ENCODE data around the gene MARK3.
"Not testable (repeated sequence)": the region's sequence is repeated elsewhere in the genome, so short reads cannot be mapped to it uniquely, and the experiment has no call there.

Gene MARK3

DNA sequence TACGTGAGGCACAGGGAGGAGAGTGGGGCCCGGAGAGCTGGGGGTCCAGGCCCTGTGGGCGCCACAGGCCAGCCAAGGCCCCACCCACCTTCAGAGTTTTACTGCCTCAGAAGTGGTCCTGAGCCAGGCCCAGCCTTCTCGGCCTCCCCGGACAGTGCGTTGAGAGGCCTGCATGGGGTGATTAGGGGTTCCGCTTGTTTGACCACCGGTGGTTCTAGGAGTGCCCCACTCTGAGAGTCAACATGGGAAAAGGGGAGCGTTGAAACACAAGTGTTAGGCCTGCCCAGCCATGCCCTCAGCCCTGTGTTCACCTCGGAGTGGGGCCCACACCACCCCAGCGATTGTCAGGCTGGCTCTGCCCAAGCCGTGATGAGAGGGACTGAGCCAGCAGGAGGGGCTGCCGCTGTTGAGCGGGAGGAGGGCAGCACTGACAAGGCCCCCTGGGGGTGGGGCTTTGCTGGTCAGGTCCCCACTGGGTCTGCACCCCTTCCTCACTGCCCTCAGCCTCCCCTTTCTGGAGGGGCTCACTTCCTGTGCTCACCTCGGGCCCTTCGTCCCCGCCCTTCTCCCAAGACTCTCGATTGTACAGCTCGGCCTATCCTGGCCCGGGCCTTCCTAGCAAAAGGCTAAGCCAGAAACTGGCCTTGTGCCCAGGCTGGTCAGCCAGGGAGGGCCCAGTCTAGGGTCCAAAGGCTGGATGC lies 132.7 kb downstream of the MARK3 start:
- FAIRE-seq, result no peak

DNA sequence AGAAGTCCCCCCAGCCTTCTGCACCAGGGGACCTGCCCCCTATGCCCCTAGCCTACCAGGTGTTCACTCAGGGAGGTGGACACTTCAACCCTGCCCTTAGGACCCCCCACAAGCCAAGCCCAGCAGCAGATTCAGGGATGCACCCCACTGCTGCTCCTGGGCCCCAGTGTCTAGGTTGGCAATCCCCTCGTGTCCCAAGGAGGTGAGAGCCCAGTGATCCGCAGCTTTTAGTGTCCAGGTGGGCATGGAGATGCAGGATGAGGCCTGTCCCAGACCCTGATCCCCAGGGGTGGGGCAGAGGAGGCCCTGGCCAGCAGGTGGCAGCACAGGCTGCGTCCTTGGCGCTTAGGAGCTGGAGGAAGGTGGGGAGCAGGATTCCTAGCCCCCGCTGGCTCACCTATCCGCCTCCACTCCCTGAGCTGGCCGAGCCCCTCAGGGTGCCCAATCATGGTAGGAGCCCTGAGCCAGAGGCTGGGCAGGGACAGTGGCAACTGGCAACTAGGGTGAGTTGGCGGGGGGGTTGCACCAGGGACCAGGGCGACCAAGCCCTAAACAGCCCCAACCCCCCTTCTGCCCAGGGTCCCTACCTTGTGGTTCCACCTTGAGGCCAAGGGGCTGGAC lies 133.3 kb downstream of the MARK3 start:
- no peak for FAIRE-seq

DNA sequence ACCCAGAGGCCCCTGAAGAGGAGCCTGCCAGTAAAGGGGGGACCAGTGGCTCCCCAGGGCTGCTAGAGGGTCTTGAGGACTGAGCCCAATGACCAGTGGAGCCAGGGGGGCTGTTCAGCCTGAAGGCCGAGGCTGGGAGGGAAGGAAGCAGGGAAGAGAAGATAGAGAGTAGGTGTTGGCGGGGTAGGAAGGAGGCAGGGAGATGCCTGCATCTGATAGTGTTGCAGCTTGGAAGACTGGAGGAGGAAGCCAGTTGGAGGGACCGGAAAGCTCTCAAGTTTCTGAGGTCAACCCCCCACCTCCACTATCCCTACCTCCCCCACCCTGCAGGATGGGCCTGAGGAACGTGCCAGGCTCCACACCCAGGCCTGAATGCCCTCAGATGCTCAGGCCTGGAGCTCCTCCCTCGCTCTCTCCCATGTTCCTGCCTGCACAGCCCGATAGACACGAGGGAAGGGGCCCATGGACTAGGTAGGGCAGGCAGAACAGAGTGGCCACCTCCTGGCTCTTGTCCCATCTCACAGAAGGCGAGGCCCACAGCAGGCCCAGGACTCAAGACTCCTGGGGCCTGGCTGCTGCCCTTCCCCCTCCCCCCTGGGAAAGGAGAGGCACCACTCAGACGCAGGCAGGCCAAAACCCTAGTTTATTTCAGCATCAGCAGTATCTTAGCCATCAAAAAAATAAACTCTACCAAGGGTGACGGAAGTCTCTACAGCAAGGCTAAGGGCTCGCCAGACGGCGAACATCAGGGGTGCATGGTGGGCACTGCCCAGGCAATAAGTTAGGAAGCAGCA lies 134.0 kb downstream of the MARK3 start:
- no peak for FAIRE-seq

DNA sequence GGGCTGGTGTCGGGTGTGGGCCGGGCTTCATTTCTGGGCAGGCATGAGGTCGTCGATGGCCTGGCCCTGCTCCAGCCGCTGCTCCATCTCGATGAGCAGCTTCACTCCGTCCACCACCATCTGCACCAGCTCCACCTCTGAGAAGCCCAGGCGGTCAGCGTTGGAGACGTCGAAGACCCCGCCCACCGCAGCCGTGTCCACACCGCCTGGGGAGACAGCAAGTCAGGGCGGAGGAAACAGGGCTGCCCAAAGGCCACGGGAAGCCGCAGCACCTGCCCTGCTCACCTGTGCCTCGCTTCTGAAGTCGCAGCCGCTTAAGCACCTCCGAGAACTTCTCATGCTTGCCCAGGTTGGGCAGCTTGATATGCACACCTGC lies 134.6 kb downstream of the MARK3 start:
- FAIRE-seq, result no peak

DNA sequence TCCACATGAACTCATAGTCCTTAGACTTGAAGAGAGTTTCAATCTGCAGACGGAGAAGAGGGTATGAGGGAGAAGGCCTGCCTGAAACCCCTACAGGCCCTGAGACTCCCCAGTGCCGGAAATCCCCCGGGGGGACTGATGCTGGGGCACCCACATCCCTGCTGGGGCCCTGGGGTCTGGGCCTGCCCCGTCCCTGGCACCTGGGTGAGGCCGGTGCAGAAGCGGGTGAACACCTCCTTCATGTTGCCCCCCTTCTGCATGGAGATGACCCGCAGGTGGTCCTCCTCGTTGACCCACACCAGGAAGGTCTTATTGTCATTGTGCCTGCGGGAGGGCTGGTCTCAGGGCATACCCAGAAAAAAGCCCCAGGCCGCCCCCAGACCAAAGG lies 135.0 kb downstream of the MARK3 start:
- FAIRE-seq, result no peak

DNA sequence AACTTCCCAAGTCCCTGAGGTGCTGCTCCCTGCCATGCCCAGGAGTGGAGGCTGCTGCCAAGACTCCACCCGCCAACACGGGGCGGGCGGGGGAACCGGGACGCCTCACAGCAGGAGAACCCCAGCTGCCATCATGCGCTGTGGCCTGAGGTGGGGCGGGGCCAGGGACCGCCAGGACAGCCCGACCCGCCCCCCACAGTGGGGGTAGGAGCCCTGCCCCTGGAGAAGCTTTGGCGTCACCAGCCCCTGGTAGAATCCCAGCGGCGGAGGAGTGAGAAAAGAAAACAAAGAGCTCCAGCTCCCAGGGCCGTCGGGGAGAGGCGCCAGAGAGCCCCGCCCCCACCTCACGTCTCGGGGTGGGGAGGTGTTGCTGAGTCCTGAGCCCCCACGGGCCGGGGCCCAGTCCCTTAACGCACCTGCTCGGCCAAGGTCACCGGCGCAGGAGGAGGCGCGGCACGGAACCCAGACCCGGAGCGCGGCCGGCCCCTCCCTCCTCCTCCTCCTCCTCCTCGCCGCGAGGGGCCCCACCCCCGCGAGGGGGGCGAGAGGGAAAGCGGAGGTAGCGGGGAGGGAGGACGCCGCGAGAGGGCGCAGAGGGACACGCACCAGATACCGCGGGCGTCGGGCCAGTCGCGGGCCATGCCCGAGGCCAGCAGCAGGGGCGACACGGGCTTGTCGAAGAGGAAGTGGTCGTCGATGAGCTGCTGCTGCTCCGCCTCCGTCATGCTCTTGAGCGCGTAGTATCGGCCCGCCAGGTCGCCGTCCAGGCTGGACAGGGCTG lies 135.6 kb downstream of the MARK3 start:
- no peak for FAIRE-seq

DNA sequence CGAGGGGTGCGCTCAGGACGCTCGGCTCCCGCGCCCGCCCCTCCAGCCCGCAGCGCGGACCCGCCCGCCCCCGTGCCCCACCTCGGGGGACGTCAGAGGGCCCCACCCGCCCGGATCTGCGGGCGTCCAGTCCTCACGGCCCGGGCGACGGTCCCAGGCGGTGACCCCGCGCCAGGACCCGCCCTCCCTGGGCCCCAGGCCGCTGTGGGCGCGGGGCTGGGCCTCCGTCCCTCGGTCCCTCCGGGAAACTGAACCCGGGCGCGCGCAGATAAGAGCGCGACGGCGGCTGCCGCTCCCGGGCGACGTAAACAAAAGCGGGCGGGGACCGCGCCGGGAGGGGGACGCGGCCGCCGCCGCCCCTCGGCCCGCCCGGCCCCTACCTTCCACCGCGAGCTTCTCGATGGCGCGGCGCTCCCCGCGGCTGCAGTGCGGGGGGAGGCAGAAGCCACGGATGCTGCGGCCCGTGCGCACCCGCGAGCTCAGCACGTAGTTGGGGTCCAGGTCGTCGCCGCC lies 136.3 kb downstream of the MARK3 start:
- no peak for FAIRE-seq

DNA sequence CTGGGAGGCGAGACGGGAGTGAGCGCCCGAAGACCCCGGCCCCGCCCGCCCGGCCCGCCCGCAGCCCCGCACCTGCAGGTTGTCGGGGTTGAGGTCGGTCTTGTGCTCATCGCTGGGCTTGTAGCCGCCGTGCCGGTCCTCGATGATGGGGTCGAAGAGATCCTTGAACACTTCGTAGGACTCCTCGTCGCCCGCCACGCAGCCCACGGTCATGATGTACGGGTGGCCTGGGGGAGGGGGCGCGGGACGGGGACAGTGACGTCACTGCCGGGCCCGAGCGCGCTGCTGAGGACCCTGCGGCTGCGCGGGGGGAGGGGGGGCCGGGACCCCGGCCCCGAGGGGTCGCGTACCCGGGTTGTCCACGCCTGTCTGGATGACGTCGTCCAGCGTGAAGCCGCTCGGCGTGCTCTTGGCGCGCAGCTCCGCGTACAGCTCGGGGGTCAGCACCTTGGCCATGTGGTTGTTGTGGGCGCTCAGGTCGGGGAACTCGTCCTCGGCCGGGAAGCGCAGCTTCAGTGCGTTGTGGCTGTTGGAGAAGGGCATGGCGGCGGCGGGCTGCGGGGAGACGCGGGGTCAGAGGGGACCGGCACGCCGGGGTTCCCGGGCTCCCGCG lies 136.8 kb downstream of the MARK3 start:
- no peak for FAIRE-seq

DNA sequence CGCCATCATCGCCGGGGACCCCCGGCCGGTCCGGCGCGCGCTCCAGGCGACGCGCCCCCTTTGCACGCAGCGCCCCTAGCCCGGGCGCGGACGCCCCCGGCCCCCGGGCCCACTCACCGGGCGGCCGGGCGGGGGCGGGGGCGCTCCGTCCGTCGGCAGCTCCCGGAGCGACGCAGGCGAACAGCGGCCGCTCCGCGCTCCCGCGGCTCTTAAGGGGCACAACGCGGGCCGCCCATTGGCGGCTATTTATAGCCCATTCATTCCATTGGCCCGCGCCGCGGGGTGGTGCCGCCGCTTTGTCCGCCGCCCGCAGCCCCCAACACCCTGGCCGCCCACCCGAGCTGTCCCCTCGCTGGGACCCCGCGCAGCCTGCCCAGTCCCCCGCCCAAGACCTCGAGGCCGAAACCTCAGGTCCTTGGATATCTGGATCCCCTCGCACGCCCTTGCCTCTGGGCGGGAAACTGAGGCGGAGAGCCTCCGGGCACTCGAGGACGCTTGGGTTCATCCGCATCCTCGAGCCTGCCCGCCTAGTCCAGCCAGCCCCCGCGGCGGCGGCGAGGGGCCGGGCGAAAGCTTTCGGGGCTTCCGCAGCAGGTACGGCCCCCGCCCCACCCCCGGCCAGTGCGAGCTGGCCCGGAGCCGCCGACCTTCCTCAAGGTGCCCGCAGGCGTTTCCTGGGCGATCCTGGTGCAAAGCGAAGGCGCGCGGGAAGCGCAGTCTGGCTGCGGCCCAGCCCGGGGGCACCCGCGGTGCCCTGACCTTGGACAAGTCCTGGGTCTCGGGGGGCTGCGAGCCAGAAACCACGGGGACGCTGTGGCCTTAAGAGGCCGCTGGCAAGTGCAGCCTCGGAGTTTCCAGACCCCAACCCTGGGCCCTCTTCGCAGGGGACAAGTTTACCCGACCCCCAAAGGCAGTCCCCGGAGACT lies 137.7 kb downstream of the MARK3 start, which contains the start of gene CKB:
Gene CKB, minus strand, starts transcription at position 182 of the 926 bp plus-strand sequence. CDS start 337 bp downstream, outside the sequence.
- FAIRE-seq, result no peak

DNA sequence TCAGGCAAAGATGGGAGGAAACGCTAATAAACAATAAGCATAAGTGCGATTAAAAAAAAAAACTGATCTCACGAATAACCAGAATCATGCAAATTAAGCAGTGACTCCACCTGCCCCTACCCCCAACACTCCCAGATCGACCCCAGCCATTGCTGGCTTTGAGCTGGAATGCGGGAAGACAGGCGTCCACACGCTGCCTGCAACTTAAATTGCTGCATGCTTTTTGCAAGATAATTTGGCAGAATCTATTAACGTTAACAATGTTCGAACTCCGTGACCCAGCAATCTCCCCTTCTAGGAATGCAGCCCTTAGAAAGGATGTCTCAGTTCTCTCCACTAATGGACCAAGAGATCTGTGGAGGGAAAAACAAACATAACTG lies 138.3 kb downstream of the MARK3 start:
- no peak for FAIRE-seq

DNA sequence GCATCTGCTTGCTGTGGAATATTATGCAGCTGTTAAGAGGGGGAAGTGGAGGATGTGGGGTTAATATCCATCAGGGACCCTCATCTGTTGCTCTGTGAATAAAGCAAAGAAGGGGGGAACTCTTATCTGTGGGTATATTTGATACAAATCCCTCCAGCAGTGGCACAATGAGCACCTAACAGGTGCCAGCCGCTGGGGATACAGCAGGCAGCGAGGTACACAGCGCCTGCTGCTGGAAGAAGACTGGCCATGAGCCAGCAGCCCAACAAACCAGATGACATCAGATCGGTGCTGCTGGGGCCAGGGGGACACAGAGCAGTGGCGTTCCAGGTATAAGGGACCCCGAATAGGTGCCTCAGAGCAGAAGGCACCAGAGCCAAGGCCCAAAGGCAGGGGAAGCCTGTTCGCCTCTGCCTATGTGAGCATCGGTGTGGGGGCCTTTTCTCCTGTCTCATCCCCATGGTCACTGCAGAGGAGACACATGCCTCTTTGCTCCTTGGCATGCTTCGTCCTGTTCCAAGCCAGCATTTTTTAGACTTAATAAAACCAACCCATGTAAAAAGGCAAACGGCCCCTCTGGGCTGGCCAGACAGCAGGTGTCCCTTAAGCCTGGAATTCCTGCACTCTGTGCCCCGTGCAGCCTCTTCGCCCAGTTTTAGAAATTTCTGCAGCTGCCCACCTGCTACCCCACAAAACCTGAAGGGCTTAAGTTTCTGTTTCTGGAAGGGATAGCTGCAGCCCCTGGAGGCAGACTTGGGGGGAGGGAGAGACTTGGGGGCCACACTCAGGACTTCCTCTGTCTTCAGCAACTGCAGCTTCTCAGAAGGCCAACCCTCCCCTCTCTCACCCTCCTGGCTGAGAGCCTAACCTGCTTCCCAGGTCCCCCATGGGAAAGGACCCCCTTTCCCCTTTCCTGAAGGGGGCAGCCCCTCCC lies 139.1 kb downstream of the MARK3 start:
- no peak for FAIRE-seq

DNA sequence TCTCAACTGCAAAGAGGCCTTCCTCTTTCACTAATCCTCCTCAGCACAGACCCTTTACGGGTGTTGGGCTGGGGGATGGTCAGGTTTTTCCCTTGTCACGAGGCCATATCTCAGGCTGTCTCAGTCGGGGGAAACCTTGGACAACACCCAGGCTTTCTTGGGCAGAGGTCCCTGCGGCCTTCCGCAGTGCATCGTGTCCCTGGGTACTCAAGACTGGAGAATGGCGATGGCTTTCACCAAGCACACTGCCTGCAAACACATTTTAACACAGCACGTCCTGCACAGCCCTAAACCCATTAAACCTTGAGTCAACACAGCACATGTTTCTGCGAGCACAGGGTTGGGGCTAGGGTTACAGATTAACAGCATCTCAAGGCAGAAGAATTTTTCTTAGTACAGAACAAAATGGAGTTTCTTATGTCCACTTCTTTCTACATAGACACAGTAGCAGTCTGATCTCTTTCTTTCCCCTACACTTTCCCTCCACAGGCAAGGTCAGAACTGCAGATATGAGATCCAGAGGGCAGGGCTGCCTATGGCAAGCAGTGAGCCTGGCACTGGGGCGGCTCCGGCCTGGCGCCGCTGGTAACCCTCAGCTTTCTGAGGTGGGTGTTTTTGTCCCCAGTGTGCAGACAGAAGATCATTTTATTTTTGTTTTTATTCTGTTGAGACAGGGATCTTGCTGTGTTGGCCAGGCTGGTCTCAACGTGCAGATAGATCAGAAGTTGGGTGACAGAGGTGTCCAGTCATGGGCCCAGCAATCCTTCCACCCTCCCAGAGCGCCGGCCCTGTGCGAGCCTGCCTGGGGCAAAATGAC lies 140.4 kb downstream of the MARK3 start:
- FAIRE-seq, result not testable (repeated sequence)

DNA sequence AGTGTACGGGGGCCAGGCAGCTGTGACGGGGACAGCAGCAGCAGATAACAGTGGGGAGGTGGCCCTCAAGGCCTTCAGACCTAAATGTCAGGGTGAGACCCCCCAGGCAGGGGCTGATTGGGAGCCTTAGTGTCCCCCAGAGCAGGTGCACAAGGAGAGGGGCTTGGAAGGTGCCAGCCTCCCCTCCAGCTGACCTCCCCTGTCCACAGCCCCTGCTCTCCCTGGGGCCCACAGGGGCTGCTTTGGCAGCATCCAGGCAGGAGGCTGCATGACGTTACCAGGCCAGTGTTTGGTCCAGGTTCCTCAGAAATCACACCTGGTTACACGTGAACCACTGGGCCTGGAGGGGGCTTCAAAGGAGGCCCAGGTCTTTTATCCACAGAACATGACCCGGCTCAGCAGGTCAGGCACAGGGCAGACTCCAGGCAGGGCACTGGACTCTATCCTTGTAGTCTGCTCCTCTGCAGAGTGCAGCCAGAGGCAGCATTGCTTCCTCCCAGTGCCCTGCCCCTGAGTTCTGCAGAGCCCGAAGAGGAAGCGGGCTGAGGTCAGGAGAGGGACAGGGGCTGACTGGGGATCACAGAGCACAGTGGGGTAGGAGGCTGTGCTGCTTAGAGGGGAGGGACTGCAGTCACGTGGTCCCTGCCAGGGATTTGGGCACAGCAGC lies 141.2 kb downstream of the MARK3 start:
- FAIRE-seq, result no peak

DNA sequence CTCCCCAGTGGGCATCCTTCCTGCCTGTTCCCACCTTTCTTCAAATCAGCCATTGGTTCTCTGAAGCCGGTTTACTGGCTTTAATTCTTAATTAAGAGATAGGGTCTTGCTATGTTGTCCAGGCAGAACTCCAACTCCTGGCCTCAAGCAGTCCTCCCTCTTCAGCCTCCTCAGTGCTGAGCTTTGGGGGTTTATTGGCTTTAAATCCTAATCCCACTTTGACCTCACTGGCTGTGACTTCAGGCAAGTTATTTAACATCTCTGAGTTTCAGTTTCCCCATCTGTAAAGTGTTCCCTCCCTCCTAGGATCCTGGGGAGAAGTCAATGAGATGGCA lies 141.7 kb downstream of the MARK3 start:
- no peak for FAIRE-seq

DNA sequence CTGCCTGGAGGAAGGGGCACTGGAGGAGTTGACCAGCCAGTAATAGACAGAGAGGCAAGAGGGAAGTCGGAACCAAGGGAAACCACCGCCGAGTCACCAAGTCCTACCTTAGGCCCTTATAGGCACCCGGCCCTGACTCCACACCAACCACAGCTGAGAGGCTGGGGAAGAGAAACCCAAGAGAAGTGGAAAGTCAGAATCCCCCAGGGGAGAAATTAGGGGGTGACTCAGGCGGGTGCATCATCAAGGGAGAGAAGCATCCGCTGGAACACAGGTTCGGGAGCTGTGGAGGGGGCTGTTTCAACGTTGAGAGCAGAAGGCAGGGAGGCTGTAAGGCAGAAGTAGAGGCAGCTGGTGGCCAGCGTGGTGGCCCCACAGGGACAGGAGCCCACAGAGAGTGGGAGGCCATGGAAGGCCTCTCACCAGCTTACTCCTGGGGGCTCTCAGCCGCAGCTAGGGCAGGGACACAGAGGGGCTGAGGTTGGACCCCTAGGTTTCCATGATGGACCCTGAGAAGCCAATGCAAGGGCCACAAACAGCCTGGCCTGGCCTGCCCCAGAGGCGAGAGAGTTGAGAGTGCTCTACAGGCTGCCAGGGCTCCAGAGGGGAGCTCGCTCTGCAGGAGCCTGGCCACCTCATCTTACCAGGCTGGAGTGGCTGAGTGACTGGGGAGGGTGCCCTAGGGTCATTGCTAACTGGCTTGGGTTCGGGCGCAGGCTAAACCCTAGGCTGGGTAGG lies 142.4 kb downstream of the MARK3 start:
- FAIRE-seq, result no peak

DNA sequence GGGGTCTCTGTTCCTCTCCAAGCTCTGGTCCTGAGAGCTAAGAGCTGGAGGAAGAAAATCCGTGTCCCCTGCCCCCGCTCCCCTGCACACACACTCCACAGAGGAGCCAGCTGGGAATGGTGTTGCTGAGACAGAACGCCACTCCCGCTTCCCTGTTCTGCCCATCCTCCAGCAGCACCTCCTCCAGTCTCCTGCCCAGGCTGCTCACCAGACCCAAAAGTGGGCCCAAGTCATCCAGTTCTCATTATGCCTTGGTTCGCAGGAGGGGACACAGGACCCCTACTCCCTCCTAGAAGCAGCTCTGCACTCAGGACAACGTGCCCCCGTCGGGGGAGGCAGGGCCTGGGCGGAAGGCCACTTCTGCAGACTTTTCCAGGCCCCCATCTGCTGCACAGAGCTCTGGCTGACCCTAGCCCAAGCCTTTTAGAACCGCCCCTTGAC lies 143.0 kb downstream of the MARK3 start:
- no peak for FAIRE-seq

DNA sequence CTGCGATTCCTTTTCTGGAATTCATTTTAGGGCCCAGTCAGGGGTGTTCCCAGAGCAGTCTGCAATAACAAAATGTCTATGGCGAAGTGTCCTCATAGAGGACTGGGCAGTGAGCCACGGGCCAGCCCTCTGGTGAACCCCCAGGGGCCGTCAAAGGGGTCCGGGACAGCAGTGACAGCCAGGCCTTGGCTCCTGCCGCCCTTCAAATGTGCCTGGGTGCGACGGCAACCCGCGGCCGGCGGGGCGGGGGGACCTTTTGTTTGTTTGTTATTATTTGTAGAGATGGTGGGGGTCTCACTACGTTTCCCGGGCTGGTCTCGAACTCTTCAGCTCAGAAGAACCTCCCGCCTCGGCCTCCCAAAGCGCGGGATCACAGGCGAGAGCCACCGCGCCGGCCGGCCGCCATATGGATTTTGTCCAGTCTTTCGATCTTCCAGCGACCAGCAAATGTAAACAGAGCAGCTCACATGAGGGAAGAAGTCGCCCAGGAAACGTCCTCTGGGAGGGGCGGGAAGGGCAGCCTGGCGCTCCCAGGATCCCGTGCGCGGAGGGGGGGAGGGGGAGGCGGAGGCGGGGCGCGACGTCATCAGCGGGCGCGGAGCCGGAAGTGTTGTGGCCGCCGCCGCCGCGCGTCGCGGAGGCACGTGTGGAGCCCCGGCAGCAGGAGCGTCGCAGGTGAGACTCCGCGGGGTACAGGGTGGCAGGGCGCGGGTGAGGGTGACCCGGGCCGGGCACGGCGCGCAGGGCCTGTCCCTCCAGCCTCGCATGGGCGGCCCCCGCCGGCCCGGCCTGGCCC lies 143.6 kb downstream of the MARK3 start, which contains the start of gene TRMT61A:
Gene TRMT61A, plus strand, starts transcription at position 610 of the 796 bp plus-strand sequence. CDS start 783 bp downstream, outside the sequence.
- FAIRE-seq, result no peak

Measured in A204.1 (cell line).